ENCODE data around the gene DNM3.

DNA sequence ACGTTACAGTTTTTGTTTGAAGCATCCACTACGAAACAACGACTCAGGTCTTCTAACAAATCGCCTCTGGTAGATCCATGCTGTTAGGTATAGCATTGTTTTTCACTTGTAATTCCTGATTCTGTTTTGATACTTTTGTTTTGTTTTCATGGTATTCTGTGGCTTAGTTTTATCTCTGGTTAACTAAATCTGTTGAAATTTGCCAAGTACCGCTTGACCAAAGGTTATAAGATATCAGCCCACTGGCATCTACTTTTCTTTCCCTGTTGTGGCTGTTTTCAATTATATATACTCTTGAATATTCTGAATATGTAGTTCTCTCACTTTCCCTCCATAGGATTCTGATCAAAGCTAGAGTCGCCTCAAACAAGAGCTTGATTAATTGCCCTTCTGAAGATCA is 304.4 kb downstream of the DNM3 start:
- TF ChIP-seq, protein P1, sequence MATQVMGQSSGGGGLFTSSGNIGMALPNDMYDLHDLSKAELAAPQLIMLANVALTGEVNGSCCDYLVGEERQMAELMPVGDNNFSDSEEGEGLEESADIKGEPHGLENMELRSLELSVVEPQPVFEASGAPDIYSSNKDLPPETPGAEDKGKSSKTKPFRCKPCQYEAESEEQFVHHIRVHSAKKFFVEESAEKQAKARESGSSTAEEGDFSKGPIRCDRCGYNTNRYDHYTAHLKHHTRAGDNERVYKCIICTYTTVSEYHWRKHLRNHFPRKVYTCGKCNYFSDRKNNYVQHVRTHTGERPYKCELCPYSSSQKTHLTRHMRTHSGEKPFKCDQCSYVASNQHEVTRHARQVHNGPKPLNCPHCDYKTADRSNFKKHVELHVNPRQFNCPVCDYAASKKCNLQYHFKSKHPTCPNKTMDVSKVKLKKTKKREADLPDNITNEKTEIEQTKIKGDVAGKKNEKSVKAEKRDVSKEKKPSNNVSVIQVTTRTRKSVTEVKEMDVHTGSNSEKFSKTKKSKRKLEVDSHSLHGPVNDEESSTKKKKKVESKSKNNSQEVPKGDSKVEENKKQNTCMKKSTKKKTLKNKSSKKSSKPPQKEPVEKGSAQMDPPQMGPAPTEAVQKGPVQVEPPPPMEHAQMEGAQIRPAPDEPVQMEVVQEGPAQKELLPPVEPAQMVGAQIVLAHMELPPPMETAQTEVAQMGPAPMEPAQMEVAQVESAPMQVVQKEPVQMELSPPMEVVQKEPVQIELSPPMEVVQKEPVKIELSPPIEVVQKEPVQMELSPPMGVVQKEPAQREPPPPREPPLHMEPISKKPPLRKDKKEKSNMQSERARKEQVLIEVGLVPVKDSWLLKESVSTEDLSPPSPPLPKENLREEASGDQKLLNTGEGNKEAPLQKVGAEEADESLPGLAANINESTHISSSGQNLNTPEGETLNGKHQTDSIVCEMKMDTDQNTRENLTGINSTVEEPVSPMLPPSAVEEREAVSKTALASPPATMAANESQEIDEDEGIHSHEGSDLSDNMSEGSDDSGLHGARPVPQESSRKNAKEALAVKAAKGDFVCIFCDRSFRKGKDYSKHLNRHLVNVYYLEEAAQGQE (IDR thresholded peaks at IDR 0.05; ENCODE audit: low read depth, low read length) = no peak
- TF ChIP-seq, protein P2, sequence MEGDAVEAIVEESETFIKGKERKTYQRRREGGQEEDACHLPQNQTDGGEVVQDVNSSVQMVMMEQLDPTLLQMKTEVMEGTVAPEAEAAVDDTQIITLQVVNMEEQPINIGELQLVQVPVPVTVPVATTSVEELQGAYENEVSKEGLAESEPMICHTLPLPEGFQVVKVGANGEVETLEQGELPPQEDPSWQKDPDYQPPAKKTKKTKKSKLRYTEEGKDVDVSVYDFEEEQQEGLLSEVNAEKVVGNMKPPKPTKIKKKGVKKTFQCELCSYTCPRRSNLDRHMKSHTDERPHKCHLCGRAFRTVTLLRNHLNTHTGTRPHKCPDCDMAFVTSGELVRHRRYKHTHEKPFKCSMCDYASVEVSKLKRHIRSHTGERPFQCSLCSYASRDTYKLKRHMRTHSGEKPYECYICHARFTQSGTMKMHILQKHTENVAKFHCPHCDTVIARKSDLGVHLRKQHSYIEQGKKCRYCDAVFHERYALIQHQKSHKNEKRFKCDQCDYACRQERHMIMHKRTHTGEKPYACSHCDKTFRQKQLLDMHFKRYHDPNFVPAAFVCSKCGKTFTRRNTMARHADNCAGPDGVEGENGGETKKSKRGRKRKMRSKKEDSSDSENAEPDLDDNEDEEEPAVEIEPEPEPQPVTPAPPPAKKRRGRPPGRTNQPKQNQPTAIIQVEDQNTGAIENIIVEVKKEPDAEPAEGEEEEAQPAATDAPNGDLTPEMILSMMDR (IDR thresholded peaks at IDR 0.05) = no peak
- TF ChIP-seq FOXM1 (IDR thresholded peaks at IDR 0.05; ENCODE audit: low read depth) = no peak
- no peak for TF ChIP-seq YY1 (IDR thresholded peaks at IDR 0.05; ENCODE audit: low read depth)
- no peak for TF ChIP-seq TCF12 (IDR thresholded peaks at IDR 0.05)
- TF ChIP-seq, protein P3, sequence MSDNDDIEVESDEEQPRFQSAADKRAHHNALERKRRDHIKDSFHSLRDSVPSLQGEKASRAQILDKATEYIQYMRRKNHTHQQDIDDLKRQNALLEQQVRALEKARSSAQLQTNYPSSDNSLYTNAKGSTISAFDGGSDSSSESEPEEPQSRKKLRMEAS (IDR thresholded peaks at IDR 0.05; ENCODE audit: low read depth) = no peak
- no peak for TF ChIP-seq TAF1 (IDR thresholded peaks at IDR 0.05; ENCODE audit: borderline replicate concordance, low read depth, low read length)
- TF ChIP-seq GATA2 (CRISPR knock-in tag; IDR thresholded peaks at IDR 0.05) = no peak
- TF ChIP-seq, protein P4, sequence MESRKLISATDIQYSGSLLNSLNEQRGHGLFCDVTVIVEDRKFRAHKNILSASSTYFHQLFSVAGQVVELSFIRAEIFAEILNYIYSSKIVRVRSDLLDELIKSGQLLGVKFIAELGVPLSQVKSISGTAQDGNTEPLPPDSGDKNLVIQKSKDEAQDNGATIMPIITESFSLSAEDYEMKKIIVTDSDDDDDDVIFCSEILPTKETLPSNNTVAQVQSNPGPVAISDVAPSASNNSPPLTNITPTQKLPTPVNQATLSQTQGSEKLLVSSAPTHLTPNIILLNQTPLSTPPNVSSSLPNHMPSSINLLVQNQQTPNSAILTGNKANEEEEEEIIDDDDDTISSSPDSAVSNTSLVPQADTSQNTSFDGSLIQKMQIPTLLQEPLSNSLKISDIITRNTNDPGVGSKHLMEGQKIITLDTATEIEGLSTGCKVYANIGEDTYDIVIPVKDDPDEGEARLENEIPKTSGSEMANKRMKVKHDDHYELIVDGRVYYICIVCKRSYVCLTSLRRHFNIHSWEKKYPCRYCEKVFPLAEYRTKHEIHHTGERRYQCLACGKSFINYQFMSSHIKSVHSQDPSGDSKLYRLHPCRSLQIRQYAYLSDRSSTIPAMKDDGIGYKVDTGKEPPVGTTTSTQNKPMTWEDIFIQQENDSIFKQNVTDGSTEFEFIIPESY (IDR thresholded peaks at IDR 0.05; ENCODE audit: borderline replicate concordance, low read depth) = no peak
- TF ChIP-seq POLR2AphosphoS5 (IDR thresholded peaks at IDR 0.05; ENCODE audit: low read depth, low read length) = no peak
